GM18519 (cell line): ENCODE data around the gene C4A.
"Not testable (repeated sequence)": the region's sequence is repeated elsewhere in the genome, so short reads cannot be mapped to it uniquely, and the experiment has no call there.

ENCODE experiments used
- ATAC-seq: cut with Tn5 transposase; IDR thresholded peaks from one replicate; pipeline ENCODE4 v1.9.1; 2021; ENCODE audit warnings: mild to moderate bottlenecking, moderate library complexity; ENCODE audit not compliant: unreplicated experiment, low FRiP score

The C4A gene

GRCh38 chr6:32014547-32014946 lies 32.7 kb downstream of the C4A start, which contains the start of gene C4B:
Gene C4B (plus strand): TSS chr6:32014795. CDS start chr6:32014846, 51 bp downstream.
- not testable (repeated sequence) for ATAC-seq

- not testable (repeated sequence) for ATAC-seq
Measured at GRCh38 chr6:32022100-32022499, 40.2 kb downstream of the C4A start.

- ATAC-seq, result not testable (repeated sequence)
Measured at GRCh38 chr6:32028631-32029030, 46.8 kb downstream of the C4A start.

GRCh38 chr6:32029553-32029952 lies 47.7 kb downstream of the C4A start:
- ATAC-seq, result not testable (repeated sequence)

- ATAC-seq, result not testable (repeated sequence)
Measured at GRCh38 chr6:32035283-32036013, 53.6 kb downstream of the C4A start.

DNA sequence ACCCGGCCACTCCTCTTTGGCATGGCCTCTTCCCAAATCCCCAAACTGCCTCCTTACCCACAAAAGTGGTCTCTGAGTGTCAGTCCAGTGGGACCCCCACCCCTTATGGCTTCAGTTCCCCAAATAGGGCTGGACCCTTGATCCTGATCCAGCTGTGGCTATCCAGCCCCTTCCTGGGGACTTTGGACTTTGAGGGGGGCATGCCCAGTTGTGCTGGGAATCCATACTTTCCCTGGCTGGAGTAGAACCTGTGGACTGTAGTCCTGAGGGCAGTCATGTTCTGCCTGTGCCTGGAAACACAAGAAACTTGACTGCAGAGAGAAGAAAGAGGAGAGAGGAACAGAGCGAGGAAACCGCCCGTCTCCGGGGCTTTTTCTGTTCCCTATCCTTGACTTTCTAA lies 55.3 kb downstream of the C4A start:
- ATAC-seq, result not testable (repeated sequence)

DNA sequence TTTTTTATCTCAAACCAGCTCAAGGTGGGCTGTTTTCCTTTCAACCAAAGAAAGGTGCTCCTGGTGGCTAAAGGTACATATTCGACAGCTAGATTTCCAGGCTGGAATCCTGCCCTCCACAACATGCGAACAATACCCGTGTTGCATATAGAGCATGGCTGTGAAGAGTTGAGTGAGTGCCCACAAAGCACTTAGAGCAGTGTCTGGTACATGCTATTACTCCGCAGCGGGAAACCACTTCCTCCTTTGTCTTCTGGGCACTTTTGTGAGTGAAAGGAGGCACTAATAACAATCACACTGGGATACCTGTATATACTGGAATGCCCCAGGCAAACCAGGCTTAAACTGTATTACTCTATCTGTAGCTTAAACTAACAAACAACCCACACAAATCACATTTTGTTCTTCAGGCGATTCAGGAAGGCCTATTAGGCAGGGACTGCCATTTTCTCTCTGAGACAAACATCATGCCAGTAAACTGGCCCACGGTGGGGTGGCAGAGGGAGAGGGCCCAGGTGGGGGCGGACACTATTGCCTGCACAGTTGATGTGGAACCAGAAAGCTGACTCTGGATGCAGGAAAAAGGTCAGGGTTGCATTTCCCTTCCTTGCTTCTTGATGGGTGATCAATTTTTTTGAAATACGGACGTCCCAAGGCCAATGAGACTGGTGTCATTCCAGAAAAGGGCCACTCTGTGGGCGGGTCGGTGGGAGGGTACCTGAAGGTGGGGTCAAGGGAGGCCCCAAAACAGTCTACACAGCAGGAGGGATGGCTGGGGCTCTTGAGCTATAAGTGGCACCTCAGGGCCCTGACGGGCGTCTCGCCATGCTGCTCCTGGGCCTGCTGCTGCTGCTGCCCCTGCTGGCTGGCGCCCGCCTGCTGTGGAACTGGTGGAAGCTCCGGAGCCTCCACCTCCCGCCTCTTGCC lies 56.0 kb downstream of the C4A start, which contains the start of gene CYP21A2:
TSS of gene CYP21A2 (plus strand) at position 818 of the 927 bp plus-strand sequence. CDS start at position 826, 8 bp downstream.
- not testable (repeated sequence) for ATAC-seq

DNA sequence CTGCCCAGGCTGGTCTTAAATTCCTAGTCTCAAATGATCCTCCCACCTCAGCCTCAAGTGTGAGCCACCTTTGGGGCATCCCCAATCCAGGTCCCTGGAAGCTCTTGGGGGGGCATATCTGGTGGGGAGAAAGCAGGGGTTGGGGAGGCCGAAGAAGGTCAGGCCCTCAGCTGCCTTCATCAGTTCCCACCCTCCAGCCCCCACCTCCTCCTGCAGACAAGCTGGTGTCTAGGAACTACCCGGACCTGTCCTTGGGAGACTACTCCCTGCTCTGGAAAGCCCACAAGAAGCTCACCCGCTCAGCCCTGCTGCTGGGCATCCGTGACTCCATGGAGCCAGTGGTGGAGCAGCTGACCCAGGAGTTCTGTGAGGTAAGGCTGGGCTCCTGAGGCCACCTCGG lies 57.0 kb downstream of the C4A start:
- not testable (repeated sequence) for ATAC-seq

DNA sequence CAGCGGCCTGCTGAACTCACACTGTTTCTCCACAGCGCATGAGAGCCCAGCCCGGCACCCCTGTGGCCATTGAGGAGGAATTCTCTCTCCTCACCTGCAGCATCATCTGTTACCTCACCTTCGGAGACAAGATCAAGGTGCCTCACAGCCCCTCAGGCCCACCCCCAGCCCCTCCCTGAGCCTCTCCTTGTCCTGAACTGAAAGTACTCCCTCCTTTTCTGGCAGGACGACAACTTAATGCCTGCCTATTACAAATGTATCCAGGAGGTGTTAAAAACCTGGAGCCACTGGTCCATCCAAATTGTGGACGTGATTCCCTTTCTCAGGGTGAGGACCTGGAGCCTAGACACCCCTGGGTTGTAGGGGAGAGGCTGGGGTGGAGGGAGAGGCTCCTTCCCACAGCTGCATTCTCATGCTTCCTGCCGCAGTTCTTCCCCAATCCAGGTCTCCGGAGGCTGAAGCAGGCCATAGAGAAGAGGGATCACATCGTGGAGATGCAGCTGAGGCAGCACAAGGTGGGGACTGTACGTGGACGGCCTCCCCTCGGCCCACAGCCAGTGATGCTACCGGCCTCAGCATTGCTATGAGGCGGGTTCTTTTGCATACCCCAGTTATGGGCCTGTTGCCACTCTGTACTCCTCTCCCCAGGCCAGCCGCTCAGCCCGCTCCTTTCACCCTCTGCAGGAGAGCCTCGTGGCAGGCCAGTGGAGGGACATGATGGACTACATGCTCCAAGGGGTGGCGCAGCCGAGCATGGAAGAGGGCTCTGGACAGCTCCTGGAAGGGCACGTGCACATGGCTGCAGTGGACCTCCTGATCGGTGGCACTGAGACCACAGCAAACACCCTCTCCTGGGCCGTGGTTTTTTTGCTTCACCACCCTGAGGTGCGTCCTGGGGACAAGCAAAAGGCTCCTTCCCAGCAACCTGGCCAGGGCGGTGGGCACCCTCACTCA lies 57.7 kb downstream of the C4A start:
- not testable (repeated sequence) for ATAC-seq

DNA sequence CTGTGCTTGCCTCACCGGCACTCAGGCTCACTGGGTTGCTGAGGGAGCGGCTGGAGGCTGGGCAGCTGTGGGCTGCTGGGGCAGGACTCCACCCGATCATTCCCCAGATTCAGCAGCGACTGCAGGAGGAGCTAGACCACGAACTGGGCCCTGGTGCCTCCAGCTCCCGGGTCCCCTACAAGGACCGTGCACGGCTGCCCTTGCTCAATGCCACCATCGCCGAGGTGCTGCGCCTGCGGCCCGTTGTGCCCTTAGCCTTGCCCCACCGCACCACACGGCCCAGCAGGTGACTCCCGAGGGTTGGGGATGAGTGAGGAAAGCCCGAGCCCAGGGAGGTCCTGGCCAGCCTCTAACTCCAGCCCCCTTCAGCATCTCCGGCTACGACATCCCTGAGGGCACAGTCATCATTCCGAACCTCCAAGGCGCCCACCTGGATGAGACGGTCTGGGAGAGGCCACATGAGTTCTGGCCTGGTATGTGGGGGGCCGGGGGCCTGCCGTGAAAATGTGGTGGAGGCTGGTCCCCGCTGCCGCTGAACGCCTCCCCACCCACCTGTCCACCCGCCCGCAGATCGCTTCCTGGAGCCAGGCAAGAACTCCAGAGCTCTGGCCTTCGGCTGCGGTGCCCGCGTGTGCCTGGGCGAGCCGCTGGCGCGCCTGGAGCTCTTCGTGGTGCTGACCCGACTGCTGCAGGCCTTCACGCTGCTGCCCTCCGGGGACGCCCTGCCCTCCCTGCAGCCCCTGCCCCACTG lies 58.6 kb downstream of the C4A start:
- ATAC-seq, result not testable (repeated sequence)

DNA sequence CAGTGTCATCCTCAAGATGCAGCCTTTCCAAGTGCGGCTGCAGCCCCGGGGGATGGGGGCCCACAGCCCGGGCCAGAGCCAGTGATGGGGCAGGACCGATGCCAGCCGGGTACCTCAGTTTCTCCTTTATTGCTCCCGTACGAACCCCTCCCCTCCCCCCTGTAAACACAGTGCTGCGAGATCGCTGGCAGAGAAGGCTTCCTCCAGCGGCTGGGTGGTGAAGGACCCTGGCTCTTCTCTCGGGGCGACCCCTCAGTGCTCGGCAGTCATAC lies 59.1 kb downstream of the C4A start:
- ATAC-seq, result not testable (repeated sequence)

GRCh38 chr6:32041385-32041784 lies 59.5 kb downstream of the C4A start:
- ATAC-seq, result not testable (repeated sequence)

DNA sequence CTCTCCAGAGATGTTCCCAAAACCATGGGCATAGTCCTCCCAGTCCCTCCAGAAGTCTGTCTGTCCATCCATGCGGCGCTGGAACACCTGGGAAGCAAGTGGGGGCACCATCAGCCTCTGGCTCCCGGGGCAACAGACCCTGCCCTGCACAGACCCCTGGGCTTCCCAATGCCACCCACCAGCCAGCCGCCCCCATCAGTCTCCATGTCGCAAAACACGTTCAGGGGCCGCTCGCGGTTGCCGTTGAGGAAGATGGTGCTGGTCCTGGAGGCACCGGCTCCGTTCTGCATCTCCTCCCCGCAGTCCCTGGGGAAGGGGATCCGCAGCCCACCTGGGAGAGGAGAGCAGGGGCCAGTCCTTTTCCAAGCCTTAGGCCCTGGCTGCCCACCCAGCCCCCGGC lies 60.4 kb downstream of the C4A start:
- ATAC-seq, result not testable (repeated sequence)

- not testable (repeated sequence) for ATAC-seq
Measured at GRCh38 chr6:32043589-32044380, 61.9 kb downstream of the C4A start.

DNA sequence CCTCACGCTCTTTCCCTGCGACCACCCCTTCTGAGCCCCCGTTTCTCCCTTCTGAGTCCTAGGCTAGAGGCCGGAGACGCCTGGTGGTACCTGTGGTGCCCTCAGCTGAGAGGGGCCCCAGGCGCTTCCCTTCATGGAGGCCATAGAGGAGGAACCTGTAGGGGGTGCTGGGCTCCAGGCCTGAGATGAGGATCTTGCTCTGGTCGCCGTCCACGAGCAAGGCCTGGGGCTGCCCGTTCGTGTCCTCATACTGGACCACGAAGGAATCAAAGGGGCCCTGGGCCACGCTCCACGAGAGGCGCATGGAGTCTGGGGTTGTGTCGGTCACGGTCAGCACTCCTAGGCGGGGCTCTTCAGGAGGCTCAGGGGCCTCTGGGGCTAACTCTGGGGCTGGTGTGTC lies 63.1 kb downstream of the C4A start:
- ATAC-seq, result not testable (repeated sequence)

DNA sequence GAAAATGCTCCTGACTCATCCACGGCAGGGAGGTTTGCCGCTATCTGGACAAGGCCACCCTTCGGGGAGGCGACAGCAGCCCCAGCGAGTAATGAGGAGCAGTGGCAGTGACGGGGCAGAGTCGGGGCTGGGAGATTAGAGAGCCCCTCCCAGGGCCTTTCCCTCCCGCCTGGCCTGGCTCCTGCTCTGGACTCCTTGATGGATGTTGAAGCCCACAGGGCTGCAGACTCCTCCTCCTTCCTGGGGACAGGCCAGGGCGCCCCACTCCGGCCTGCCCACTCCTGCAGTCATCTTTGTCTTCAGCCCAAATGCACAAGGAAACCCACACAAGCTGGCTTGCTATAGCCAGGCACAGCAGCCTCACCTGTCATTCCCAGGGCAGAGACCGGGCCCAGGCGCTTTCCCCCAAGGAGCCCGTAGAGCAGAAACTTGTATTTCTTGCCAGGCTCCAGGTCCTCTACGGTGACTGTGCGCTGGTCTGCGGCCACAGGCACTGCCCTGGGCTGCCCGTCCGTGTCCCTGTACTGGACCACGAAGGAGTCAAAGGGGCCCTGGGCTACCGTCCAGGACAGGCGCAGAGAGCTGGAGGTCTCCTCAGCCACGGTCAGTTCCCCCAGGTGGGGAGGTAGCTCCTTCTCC lies 64.1 kb downstream of the C4A start:
- ATAC-seq, result no peak

- no peak for ATAC-seq
Measured at GRCh38 chr6:32046450-32047083, 64.7 kb downstream of the C4A start.

- ATAC-seq, result no peak
Measured at GRCh38 chr6:32047084-32047478, 65.2 kb downstream of the C4A start.
